GM23248 (cell line): ENCODE data around the gene CLEC12A. TPM values are rescaled to one million over a fixed set of nuclear protein-coding genes. Genes with fewer than 3 reads are reported as not detected.
"Not testable (repeated sequence)": the region's sequence is repeated elsewhere in the genome, so short reads cannot be mapped to it uniquely, and the experiment has no call there.

Source experiments
- DNase-seq: peaks from one replicate; pipeline ENCODE4 v3.0.0-alpha.2; 2015
- H2AFZ ChIP-seq: fragments of 200-600 bp; sonication (generic); 2 replicates; pipeline ENCODE4 v1.6.1; 2016; ENCODE audit warnings: antibody characterized with exemption
- H3F3A ChIP-seq: fragments of 200-600 bp; sonication (generic); 2 replicates; pipeline ENCODE4 v1.6.1; 2016; ENCODE audit warnings: mild to moderate bottlenecking, antibody characterized with exemption, mixed run types; ENCODE audit not compliant: insufficient read depth
- H3K27ac ChIP-seq: fragments of 200-600 bp; sonication (generic); 2 replicates; pipeline ENCODE4 v1.5.1; 2016; ENCODE audit warnings: mild to moderate bottlenecking
- H3K27me3 ChIP-seq: fragments of 200-600 bp; sonication (generic); replicated peaks from 2 replicates; pipeline ENCODE4 v1.6.1; 2016; ENCODE audit warnings: mild to moderate bottlenecking; ENCODE audit not compliant: insufficient read depth
- H3K36me3 ChIP-seq: fragments of 200-600 bp; sonication (generic); 2 replicates; pipeline ENCODE4 v1.6.1; 2016; ENCODE audit warnings: low read depth, mild to moderate bottlenecking
- H3K4me1 ChIP-seq: fragments of 200-600 bp; sonication (generic); 2 replicates; pipeline ENCODE4 v1.6.1; 2016; ENCODE audit warnings: mild to moderate bottlenecking; ENCODE audit not compliant: insufficient read depth
- H3K4me2 ChIP-seq: fragments of 200-600 bp; sonication (generic); one replicate; pipeline ENCODE4 v1.6.1; 2016; ENCODE audit warnings: mild to moderate bottlenecking; ENCODE audit not compliant: unreplicated experiment
- H3K4me3 ChIP-seq: fragments of 200-600 bp; sonication (generic); 2 replicates; pipeline ENCODE4 v1.5.1; 2016; ENCODE audit warnings: mild to moderate bottlenecking
- H3K79me2 ChIP-seq: fragments of 200-600 bp; sonication (generic); 2 replicates; pipeline ENCODE4 v1.6.1; 2016; ENCODE audit warnings: mild to moderate bottlenecking; ENCODE audit not compliant: insufficient read depth
- H3K9ac ChIP-seq: fragments of 200-600 bp; sonication (generic); 2 replicates; pipeline ENCODE4 v1.6.1; 2016; ENCODE audit warnings: mild to moderate bottlenecking
- H3K9me2 ChIP-seq: fragments of 200-600 bp; sonication (generic); 2 replicates; pipeline ENCODE4 v1.6.1; 2016; ENCODE audit warnings: mixed run types, mild to moderate bottlenecking, moderate library complexity; ENCODE audit not compliant: insufficient read depth
- H3K9me3 ChIP-seq: fragments of 200-600 bp; sonication (generic); one replicate; pipeline ENCODE4 v1.6.1; 2017; ENCODE audit warnings: low read depth
- H4K20me1 ChIP-seq: fragments of 200-600 bp; sonication (generic); 2 replicates; pipeline ENCODE4 v1.6.0; 2016; ENCODE audit not compliant: insufficient read depth
- EZH2 ChIP-seq: fragments of 200-600 bp; sonication (generic); IDR thresholded peaks from 2 replicates; pipeline ENCODE4 v1.6.1; 2018; ENCODE audit warnings: antibody characterized with exemption, mild to moderate bottlenecking; ENCODE audit not compliant: insufficient read depth, poor library complexity, severe bottlenecking
- EZH2phosphoT487 ChIP-seq: fragments of 200-600 bp; sonication (generic); IDR thresholded peaks from 2 replicates; pipeline ENCODE4 v1.6.1; 2018; ENCODE audit warnings: antibody characterized with exemption, moderate library complexity, mild to moderate bottlenecking, low read depth; ENCODE audit not compliant: insufficient read depth
- WGBS, 2 experiments: methylation state at CpG; one replicate each; pipeline ENCODE4 v1.1.6; 2015 to 2017; ENCODE audit warnings: low lambda C conversion rate in 2 of 2, low coverage in 1 of 2; ENCODE audit errors: missing lambda C conversion rate in 2 of 2; 5-methylcytosine and 5-hydroxymethylcytosine counted together
- in situ Hi-C: fragments of 300-500 bp; cut with MboI; formaldehyde crosslinking; loops from 2 replicates; pipeline ENCODE4 v1.15.0; 2020
- polyA plus RNA-seq: library from polyadenylated mRNA; unstranded; fragments of >200 nt; fragmentation: Nextera tagmentation; extraction: Ambion mirVana; gene quantifications from 2 replicates; pipeline ENCODE4 v1.2.1, GENCODE V29; 2016
- total RNA-seq: library from RNA; depleted of rRNA; stranded (reverse); fragments of >200 nt; shearing (Covaris generic); gene quantifications from 2 replicates; pipeline ENCODE4 v1.2.3, GENCODE V29; 2014

The CLEC12A gene
- total and polyA plus RNA-seq, 2 experiments from 2014 or later, result not detected

DNA sequence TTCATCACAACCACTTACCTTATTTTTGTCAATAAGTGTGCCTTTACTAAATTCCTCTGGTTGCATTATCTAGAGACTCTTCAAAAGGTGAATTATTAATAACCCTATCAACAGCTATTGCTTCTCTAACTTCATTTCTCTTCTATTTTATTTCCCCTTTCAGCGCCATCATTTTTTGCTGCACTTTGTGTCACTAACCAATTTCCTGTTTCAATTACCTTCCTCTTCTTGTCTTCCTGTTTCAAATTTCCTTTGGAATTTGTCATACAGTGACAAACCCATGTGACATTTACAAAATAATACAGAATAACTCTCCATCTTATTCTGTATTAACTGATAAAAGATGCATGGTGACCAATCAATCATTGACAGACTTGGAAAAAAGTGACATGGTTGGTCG lies 26.8 kb upstream of the CLEC12A start:
- H3K27ac ChIP-seq, result no peak overlapping the region
- H3K9me2 ChIP-seq, result no peaks in the 10 kb centered on the region
- no peaks in the 10 kb centered on the region for H3F3A ChIP-seq
- H3K79me2 ChIP-seq, result no peaks in the 10 kb centered on the region
- H4K20me1 ChIP-seq, result no peaks in the 10 kb centered on the region
- no peak overlapping the region for H3K4me3 ChIP-seq
- 81 to 84% methylated on average over 2 of the region's 2 CpGs for WGBS, 2 experiments
- TF ChIP-seq EZH2 (no peak), EZH2phosphoT487 (no peak)
- no peak overlapping the region for H3K9ac ChIP-seq
- no peak overlapping the region for H2AFZ ChIP-seq
- H3K4me1 ChIP-seq, result no peaks in the 10 kb centered on the region
- peaks cover 49% of the 10 kb centered on the region for H3K27me3 ChIP-seq
- DNase-seq, result no peak
- no peak overlapping the region for H3K4me2 ChIP-seq
- in situ Hi-C loops, result no loop called here
- no peaks in the 10 kb centered on the region for H3K9me3 ChIP-seq
- H3K36me3 ChIP-seq, result no peaks in the 10 kb centered on the region

DNA sequence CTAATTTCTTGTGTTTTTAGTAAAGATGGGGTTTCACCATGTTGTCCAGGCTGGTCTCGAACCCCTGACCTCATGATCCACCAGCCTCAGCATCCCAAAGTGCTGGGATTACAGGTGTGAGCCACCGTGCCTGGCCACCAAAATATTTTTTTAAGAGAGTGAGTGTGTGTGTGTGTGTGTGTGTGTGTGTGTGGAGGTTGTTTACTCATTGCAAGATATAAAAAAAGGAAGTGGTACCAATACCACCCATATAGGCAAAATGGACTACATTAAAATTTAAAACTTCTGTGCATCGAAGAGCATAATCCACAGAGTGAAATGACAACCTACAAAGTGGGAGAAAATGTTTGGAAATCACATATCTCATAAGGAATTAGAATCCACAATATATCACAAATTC lies 23.5 kb upstream of the CLEC12A start:
- DNase-seq, result no peak
- in situ Hi-C loops, result no loop called here
- Histone ChIP-seq H3K27ac (no peak overlapping the region), H4K20me1 (no peaks in the 10 kb centered on the region), H3K9me3 (no peaks in the 10 kb centered on the region), H3K9ac (no peak overlapping the region), H3K9me2 (no peaks in the 10 kb centered on the region), H3K27me3 (peaks cover 37% of the 10 kb centered on the region), H3K4me1 (no peaks in the 10 kb centered on the region), H3K36me3 (no peaks in the 10 kb centered on the region), H3K4me3 (no peak overlapping the region), H3K4me2 (no peak overlapping the region), H3F3A (no peaks in the 10 kb centered on the region), H2AFZ (no peak overlapping the region), H3K79me2 (no peaks in the 10 kb centered on the region)
- no peak for TF ChIP-seq EZH2phosphoT487
- 49 to 52% methylated on average over 3 of the region's 3 CpGs for WGBS, 2 experiments

GRCh38 chr12:9948606-9949296 lies 22.5 kb upstream of the CLEC12A start:
- H3K27me3 ChIP-seq, result peaks cover 26% of the 10 kb centered on the region
- no peaks in the 10 kb centered on the region for H3F3A ChIP-seq
- TF ChIP-seq EZH2phosphoT487 (no peak), EZH2 (no peak)
- no peaks in the 10 kb centered on the region for H3K79me2 ChIP-seq
- H2AFZ ChIP-seq, result no peak overlapping the region
- no peak overlapping the region for H3K4me3 ChIP-seq
- 54 to 56% methylated on average over 3 of the region's 3 CpGs for WGBS, 2 experiments
- no peak overlapping the region for H3K4me2 ChIP-seq
- no peaks in the 10 kb centered on the region for H3K36me3 ChIP-seq
- no peaks in the 10 kb centered on the region for H4K20me1 ChIP-seq
- no peak overlapping the region for H3K27ac ChIP-seq
- no peak for DNase-seq
- no peaks in the 10 kb centered on the region for H3K9me3 ChIP-seq
- in situ Hi-C loops, result no loop called here
- no peaks in the 10 kb centered on the region for H3K4me1 ChIP-seq
- no peaks in the 10 kb centered on the region for H3K9me2 ChIP-seq
- H3K9ac ChIP-seq, result no peak overlapping the region

GRCh38 chr12:9951026-9951675 lies 20.1 kb upstream of the CLEC12A start:
- Histone ChIP-seq H3K36me3 (no peaks in the 10 kb centered on the region), H3K9ac (no peak overlapping the region), H3K4me3 (no peak overlapping the region), H3F3A (no peaks in the 10 kb centered on the region), H3K4me1 (no peaks in the 10 kb centered on the region), H4K20me1 (no peaks in the 10 kb centered on the region), H3K27me3 (peaks cover 19% of the 10 kb centered on the region), H3K79me2 (no peaks in the 10 kb centered on the region), H3K9me2 (no peaks in the 10 kb centered on the region), H3K4me2 (no peak overlapping the region), H3K9me3 (no peaks in the 10 kb centered on the region), H3K27ac (no peak overlapping the region), H2AFZ (no peak overlapping the region)
- in situ Hi-C loops, result no loop called here
- peak; percentile 6 for DNase-seq
- 41 to 51% methylated on average over 5 of the region's 5 CpGs for WGBS, 2 experiments
- TF ChIP-seq EZH2phosphoT487, result no peak
- TF ChIP-seq EZH2, result no peak

DNA sequence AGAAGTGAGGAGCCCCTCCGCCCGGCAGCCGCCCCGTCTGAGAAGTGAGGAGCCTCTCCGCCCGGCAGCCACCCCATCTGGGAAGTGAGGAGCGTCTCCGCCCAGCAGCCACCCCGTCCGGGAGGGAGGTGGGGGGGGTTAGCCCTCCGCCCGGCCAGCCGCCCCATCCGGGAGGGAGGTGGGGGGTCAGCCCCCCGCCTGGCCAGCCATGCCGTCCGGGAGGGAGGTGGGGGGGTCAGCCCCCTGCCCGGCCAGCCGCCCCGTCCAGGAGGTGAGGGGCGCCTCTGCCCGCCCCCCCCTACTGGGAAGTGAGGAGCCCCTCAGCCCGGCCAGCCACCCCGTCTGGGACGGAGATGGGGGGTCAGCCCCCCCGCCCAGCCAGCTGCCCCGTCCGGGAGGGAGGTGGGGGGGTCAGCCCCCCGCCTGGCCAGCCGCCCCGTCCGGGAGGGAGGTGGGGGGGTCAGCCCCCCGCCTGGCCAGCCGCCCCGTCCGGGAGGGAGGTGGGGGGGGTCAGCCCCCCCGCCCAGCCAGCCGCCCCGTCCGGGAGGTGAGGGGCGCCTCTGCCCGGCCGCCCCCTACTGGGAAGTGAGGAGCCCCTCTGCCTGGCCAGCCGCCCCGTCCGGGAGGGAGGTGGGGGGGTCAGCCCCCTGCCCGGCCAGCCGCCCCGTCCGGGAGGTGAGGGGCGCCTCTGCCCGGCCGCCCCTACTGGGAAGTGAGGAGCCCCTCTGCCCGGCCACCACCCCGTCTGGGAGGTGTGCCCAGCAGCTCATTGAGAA lies 18.1 kb upstream of the CLEC12A start:
- H3K27ac ChIP-seq, H3K79me2 ChIP-seq, in situ Hi-C loops, H3K36me3 ChIP-seq, H3K4me1 ChIP-seq, DNase-seq, H3K9me3 ChIP-seq, H3F3A ChIP-seq, H3K4me2 ChIP-seq, H3K4me3 ChIP-seq, H2AFZ ChIP-seq, H3K9ac ChIP-seq, H4K20me1 ChIP-seq, H3K9me2 ChIP-seq: not testable (repeated sequence)
- 74% methylated on average over 30 of the region's 55 CpGs; no CpG with 5 or more reads in 1 of the 2 experiments for WGBS, 2 experiments
- H3K27me3 ChIP-seq, result peaks cover 28% of the 10 kb centered on the region
